Iris pigment epithelial cell (primary cell): ENCODE results near the gene FOXP1.
A peak's percentile ranks its signal among the peaks of the same experiment; 100 is the strongest.

Experiments
- DNase-seq: peaks from one replicate; pipeline ENCODE4 v3.0.0-alpha.2; 2011; ENCODE audit warnings: low read depth

Gene FOXP1

DNA sequence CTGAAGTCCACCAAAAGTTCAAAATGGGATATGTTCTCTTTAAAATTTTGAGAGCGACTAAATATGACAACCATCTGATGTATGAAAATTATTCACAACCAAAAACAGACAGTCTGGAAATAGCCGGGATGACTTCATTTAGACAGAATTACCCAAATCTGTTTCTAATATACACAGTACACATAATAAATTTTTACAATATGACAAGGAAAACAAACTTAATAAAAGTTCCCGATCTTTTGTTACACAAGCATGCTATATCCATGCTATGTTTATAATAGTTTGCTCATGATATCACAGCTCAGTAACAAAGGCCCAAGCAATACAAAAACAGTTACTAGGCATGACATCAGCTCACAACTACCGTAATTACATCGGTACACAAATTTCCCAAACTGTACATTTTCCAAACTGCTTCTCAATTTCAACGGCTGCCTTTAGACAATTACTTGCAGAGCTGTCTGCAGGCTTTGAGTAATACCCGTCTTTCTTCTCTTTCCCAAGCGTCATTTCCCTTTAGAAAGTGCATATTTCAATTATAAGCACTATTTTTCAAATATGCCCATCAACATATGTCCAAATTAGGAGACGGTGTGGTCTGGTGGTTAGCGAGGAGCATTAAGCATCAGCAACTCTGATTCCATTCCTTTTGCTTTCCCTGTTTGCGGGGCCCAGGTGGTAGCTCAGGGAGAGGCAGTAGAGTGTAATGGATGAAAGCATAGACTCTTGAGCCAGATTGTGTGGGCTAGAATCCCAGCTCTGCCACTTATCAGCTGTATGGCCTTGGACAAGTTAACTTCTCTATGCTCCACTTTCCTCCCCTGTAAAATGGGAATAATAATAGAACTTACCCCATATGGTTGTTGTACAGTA lies 481.2 kb downstream of the FOXP1 start:
- peak; percentile 96 for DNase-seq

DNA sequence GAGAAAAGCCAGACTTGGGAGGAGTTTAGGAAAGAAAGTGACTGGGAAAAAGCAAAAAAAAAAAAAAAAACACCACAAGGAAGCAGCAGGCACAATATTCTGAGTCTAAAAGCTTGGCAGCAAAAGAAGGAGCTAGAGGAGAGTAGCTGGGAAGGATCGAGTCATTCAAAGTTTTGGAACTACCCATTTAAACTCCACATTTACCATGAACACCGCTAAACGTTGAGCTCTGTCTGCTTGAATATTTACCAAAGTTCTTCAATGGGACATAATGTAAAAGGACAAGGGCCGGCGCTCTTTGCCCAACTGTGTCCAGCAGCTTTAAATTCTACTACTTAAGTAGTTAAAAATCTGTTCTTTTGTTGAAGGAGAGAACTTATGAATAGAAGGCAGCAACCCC lies 481.9 kb downstream of the FOXP1 start:
- DNase-seq, result no peak

DNA sequence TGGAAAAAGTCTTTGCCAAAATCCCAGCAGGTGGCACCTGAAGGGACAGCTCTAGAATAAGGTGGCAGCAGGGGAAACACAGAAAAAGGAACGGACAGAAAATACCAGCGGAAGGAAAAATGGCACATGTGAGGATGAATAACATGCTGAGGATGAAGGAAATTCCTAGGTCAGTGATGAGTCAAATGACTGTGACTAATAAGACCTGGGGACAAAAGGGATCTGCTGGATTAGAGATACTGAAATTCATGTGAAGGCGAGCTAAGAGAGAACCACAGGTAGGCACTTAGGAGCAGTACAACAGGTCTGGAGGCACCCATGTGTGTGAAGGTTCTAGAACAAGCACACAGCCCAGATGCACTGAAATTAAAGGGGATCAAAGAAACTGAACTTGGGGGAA lies 482.5 kb downstream of the FOXP1 start:
- DNase-seq, result peak; percentile 76

DNA sequence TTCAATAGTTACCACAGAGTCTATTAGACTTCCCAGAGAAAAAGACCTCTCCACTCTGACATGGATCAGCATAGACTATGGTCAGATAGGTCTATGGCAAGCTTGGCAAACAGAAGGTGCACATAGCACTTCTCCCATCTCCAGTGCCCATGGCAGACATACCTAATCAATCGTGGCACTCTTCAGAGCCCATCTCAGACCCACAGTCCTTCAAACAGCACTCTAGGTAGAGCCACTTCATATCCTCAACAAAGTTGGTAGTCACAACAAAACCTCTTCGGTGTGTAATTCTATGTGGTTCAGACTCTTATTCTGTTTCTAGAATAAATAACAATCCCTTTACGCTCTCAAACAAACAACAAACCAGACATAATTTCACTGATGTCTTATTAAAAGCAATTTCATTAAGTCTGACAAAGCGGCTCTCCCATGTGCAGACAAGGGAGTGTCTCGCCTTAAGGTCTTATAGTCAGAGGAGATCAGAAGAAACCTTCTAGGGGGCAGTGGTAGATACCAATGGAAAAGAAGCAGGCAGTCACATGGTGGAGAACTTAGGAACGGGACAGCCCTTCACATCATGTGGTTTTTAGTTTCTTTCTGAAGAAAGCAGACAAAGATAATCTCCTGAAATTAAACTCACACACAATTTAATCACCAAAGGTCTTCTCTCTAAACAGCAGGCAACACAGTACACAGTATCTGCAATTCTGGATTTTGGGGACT lies 483.4 kb downstream of the FOXP1 start:
- peak; percentile 60 for DNase-seq

DNA sequence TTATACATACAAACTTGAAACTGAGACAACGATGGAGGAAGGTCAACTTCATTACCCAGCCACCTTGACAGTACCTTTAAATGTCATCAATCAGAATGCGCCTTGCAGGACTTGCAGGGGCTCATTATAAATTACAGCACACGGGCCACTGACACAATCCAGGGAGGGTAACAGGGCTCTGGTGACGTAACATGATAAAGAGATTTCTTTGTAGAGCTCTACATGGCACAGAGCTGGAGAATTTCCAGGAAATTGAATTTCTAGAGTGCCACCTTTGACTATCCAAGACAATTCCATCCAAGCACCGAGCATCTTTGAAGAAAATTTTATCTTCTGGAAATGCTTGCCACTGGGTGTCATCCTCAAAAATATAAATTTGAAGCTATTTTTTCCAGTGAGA lies 486.0 kb downstream of the FOXP1 start:
- no peak for DNase-seq

DNA sequence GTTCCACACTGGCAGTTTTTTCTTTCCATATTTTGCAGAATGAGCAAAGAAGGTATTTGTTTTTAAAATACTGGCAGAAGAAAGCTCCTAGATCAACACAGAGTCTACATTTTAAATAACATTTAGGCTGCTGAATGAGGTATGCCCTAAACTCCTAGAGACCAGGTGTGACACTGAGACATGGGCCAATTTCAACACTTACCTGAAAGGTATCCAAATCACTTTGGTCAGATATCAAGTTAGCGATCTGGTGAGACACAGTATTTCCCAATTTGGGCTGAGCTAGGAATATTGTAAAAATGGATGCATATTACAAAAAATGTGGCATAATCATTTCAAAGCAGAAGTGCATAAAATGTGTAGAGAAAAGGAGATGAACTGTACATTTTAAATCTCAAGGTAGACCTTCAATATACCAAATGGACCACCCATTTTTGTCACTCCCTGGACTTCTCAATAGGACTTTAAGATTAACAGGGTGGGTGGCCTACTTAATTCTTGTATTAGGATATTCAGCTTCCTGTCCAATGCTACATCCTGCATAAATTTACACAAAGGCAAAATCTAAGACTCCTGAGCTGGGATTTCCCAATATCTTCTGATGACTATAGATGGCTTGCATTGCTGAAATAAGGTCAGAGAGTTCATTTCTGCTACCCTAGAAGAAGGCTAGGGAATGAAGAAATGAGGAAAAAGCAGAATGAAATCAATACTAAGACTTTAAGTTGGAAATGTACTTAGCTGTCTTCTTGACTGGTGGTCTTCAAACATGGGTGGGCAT lies 487.8 kb downstream of the FOXP1 start:
- DNase-seq, result peak; percentile 75

DNA sequence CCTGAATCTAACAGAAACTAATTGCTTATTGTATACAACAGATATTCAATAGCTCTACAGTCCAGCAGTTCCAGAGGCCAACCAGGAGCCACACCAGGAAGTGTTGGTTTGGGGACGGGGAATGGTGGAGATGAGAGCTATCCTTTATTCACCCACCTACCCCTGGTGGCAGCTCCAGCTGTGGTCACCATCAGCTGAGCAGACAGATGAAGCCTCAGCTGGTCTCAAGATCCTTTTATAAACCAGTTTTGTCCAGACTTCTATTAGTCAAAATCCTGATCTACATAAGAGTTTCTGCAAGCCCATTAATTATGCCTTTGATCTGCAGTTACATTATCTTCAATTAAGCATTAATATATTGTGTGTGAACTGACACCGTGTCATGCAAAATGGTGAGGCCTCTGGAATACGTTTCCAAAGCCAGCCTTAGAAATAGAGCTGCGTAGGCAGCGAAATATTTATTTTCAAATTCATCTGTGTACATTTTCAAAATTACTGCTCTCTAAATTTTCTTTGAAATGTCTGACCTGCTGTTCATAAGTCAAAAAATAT lies 488.8 kb downstream of the FOXP1 start:
- no peak for DNase-seq

DNA sequence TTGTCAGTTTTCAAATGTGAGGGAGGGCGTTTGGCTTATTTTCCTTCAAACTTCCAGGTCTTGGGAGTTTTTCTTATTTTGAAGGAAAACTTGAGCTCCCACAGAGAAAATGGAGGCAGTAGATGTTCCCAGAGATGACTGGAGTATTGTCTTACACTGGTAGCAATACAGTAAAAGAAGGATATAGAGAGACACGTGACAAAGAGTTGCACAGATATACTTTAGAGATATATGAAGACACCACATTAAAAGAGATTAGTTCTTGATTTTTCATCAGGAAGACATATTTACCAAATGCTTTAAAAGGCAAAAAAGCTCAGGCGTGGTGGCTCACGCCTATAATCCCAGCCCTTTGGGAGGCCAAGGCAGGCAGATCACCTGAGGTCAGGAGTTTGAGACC lies 490.9 kb downstream of the FOXP1 start:
- no peak for DNase-seq

DNA sequence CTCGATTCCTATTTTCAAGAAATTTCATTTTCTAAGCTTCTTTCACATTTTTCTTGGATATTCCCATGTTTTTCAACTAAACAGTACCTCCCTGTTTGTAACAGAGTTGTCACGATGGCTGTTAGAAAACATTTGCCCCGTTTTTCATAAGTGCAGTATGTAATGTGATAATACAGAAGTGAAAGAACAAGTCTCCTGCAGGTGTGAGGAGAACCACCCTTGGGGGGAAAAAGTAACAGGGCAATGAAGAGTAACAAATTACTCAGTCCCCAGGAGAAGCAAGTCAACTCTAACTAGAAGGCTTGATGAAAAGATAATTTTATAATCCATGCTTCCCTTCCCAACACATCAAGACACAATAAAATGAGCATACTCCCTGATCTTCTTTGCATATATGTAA lies 493.3 kb downstream of the FOXP1 start:
- no peak for DNase-seq

DNA sequence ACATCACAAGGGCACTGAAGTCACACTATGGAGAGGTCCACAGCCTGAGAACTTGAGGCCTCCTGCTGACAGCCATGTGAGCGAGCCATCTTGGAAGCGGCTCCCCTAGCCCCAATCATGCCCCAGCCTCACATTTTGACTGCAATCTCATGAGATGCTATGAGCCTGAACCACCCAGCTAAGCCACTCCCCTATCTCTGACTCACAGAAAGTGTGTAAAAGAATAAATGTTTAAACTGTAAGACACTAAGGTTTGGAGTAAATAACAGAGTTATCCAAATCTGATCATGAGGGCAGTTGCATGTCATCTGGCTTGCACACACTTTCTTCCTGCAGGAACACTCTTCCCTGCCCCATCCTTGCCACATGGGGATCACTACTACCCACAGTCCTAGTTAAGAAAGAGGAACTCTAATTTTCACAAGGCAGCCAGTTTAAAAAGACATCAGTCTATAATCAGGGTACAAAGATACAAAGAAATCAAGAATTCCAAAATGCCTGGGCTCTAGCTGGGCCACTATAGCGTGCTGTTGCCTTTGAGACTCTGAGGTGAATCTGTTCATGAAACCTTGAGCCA lies 494.2 kb downstream of the FOXP1 start:
- DNase-seq, result no peak

DNA sequence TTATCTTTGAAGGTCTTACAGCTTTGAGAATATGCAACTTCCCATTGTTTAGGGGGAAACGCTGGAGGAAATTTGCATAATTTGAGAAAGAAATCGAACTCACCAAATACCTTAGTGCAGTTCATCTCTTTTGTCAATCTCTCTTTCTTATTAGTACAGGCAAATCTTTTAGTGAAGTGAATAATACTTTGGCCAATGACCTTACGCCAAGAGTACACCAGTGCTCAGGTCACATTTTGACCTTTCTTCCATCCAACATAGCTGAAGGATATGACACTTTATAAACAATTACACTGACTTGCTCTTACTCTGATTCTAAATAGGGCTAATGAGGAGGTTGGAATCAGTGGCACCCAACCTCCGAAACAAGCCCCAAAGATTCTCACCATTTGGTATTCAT lies 494.8 kb downstream of the FOXP1 start:
- no peak for DNase-seq

DNA sequence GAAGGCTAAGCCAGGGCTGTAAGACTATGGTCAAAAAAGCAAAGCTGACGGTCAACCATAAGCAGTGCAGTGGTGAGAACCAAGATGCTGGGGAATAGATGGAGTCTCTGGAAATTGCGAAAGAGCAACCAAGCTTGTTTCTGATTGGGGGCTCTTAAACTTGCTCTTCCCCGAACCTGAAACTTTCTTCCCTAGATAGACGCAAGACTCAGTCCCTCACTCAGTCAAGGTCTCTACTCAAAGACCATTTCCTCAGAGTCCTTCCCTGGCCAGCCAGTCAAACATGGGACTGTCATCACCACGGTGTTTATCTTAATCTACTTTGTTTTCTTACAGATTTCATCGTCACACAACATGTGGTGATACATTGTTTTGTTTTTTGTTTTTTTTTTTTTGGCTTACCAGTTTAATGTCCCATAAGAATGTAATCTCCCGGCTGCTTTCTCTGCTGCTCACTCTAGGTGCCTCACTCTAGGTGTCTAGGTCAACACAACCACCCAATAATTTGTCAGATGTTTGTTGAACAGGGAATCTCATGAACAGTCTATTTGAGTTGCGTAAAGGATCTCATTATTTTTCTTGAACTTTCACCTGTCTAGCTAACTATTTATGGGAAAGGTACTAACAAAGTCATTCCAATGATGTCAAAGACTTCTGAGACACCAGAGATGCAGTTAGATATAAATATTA lies 495.4 kb downstream of the FOXP1 start:
- no peak for DNase-seq

DNA sequence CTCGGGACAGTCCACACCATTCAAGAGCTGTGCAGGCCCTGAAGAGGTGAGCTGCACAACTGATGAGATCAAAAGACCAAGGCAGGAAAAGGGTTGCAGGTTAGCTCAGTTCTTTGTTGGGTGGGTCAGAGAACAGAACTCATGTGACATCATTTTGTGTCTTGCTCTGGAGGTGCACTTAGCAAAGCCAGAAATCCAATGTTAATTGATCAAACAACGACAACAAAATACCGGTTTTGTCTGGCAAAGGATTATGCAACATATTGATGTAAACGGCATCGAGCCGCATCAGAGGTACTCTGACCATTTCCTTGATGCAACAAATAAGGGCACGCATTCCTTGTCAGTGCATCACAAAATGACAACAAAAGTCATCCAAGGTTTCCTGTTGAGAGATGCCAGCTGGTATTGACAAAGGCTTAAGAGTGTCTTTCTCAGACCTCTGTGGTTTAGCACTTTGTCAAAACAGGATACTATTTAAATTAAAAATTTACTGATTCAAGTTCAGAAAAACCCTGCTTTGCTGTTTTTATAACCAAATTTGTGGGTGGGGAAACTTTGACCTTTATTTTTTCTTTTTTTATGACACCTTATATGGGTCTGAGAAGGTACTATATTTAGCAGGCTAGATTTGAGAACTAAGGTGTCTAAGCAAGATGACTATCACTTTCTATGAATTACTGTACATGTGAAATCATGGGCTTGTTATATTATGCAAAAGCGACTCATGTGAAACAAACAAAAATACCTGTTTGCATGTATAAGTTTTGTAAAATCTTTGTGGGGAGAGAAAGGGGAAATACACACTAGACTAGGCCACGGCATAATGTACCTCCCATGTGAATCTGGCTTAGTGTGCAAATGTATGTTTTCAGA lies 496.1 kb downstream of the FOXP1 start:
- DNase-seq, result peak; percentile 86

DNA sequence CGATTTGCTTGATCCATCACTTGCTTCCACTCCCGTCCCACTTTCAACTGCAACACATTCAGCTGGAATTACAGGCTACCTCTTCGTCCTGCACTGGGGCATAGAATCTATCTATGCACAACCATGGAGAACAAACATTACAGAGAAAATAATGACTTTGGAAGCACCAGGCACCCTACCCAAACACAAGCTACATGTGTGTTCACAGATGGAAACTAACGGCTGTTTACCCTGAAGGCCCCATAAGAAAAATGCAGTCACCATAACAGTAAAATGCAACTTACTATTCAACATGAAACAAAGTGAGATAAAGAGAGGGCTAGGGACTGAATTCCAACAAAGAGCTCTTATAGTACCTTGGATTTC lies 496.8 kb downstream of the FOXP1 start:
- DNase-seq, result no peak

DNA sequence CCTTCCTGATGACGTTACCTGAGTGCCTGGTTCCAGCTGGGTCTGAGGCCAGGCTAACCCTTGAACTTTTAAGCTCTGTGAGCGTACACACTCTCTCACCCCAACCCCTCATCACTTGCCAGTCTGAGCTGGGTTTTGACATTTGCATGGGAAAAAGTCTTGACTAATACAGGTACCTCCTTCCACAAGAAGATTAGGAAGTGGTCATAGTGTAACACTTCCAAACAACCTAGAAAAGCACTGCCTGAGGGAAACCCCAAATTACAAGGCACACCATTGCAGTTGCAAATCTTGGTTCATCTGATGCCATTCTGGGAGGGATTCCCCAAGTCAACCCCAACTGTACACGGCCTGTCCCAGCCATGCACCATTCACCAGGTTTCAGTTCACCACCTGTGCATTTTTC lies 499.8 kb downstream of the FOXP1 start:
- DNase-seq, result no peak

DNA sequence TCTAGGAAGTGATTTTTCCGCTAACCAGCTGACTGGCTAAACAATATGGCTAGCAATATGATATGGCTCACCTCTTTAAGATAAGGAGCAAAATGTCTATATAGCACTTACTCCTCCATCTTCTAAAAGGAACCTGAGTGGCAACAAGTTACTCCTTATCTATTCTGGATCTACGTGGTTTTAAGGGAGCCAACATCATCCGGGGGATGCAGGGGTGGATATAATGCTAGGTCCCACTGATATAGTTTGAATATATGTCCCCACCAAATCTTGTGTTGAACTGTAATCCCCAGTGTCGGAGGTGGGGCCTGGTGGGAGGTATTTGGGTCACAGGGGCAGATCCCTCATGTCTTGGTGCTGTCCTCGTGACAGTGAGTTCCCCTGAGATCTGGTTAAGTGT lies 500.7 kb downstream of the FOXP1 start:
- DNase-seq, result no peak

DNA sequence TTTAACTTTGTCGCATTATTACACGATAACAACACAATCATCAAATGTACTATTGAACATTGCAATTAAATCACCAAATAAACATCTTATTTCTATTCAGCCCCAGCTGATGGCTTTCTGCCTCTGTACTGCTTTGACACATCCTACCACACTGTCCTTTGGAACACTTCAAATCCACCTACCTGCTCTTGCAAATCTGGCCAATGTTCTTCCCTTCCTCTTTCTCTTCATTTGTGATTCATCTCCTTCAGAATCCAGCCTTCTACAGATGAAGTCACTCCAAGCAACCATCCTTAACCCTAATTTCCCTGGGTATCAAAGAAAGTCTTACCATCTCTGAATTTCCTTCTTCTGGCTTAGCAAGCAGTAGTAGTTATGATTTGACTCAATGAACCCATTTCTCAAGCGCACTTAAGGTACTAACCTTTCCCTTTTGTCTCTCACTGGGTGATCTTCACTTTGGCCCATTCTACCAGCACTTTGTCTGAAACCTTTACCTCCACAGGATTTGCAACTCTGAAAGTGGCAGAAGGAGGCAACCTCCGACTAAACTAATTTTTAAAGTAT lies 502.9 kb downstream of the FOXP1 start:
- no peak for DNase-seq

DNA sequence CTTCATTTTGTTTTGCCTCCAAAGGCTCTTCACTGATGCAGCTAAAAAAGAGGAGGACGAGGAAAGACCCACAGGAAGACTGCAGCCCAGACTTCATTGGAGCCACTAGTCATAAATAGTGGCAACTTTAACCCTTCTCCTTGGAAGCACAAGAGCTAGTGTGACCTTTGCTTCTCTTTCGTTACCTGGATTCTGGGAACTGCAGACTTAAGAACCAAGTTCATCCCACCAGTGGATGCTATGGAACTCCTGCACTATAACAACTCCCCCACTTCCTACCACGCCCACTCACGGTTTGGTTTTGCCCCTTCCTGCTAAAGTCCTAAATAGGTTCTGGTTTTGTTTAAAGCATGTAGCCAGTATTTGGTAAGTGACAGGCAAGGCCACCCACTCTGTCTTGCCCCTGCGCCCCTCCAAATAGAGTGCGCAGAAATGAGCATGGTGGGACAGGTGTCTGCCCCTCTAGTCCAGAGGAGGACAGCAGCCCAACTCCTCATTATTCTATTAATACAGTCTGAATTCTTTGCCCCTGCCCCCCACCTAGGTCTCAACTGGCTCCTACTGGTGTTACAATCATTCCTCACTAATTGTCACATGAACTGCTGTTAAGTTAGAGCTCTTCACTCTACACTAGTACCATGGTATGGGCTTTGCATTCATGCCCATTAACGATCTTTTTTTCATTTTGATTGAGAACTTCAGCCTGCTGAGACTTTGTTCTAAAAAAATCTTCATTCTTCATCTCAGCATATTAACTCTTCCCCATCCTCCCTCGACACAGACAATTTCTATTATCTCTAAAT lies 504.6 kb downstream of the FOXP1 start:
- no peak for DNase-seq

DNA sequence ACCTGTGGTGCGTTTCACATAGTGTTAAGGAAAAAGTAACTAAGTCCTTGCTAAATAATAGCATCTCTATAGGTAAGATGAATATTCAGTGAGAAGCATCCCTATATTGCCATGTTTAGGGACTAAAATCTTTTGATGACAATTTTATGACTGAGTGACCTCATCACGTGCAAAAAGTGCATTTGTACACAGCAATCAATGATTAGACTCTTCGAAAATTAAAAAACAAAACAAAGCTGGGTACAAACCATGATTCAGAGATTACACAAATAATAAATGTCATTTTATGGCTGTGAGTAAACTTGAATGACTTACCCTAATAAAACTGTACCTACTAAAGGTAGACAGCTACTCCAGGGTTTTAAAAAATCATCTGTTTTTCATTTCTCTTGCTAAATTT lies 505.3 kb downstream of the FOXP1 start:
- DNase-seq, result no peak
